HG03575 (cell line): Measurements from ENCODE around the gene HIP1.
"Not testable (repeated sequence)": the region's sequence is repeated elsewhere in the genome, so short reads cannot be mapped to it uniquely, and the experiment has no call there.

Experiments used
- ATAC-seq: cut with Tn5 transposase; IDR thresholded peaks from one replicate; pipeline ENCODE4 v1.9.1; 2021; ENCODE audit not compliant: unreplicated experiment, insufficient number of reproducible peaks, low FRiP score; ENCODE audit errors: extremely low read depth

Gene HIP1

DNA sequence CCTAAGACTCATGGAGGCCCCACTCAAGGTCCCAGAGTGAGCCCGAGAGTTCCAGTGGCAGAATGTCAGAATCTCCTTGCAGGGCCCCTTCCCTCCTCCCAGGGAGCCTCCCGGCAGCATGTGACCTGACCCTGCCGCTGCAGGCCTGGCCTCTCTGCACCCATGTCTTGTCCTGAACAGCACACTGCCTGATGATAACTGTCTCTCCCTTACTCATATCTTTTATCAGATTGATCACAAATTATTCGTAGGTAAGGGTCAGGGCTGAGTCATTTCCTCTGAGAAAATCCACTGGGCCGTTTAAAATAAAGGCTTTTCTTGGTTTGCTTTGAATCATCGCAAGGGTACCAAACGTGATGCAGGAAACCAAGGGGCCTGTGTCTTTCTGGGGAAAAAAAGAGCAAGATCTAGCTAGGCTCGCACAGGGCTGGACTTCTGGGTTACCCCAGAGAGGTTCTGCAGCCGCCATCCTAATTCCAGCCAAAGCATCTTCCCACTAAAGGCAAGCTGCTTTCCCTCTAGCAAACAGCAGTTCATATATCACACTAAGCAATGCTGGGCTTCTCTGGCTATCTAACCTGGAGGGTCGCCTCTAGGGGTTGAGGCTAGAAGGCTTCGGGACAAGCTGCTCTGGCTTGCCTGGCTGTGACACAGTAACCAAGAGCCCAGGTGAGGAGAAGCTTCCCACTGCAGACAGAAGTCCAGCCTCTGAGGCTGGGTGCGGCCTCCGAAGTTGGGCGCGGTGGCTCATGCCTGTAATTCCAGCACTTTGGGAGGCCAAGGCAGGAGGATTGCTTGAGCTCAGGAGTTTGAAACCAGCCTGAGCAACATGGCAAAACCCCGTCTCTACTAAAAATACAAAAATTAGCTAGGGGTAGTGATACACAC, 141.8 kb downstream of the HIP1 start:
- no peak for ATAC-seq

DNA sequence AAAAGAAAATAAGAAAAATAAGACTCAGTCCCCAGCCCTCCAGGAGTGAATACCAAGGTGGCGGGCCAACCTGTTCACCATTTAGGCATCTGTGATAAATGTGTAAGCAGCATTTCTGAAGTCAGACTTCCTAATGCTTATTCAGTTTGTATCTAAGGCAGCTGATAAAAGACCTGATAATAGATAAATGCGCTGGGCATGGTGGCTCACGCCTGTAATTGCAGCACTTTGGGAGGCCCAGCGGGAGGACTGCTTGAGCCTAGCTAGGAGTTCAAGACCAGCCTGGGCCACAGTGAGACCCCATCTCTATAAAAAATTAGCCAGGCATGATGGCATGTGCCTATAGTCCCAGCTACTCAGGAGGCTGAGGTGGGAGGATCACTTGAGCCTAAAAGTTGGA, 143.0 kb downstream of the HIP1 start:
- ATAC-seq = no peak

DNA sequence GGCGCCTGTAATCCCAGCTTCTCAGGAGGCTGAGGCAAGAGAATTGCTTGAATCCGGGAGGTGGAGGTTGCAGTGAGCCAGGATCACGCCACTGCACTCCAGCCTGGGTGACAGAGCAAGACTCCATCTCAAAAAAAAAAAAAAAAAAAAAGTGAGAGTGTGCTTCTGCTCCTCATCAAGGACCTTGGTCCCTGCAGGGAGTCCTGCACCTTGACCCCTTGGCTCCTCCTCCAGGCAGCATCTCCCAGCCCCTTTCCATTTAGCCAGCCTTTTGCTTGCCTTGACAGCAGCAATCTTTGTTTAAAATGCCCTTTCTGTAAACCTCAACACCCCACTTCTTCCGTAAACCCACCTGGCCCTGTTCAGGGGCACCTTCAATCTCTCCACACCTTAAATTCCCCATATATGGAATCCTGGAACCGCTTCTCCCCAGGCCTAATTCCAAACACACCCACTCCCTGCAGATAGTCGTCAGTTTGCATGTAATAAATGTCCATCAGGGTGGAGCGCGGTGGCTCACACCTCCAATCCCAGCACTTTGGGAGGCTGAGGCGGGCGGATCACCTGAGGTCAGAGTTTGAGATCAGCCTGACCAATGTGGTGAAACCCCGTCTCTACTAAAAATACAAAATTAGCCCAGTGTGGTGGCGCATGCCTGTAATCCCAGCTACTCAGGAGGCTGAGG, 145.1 kb downstream of the HIP1 start:
- not testable (repeated sequence) for ATAC-seq

DNA sequence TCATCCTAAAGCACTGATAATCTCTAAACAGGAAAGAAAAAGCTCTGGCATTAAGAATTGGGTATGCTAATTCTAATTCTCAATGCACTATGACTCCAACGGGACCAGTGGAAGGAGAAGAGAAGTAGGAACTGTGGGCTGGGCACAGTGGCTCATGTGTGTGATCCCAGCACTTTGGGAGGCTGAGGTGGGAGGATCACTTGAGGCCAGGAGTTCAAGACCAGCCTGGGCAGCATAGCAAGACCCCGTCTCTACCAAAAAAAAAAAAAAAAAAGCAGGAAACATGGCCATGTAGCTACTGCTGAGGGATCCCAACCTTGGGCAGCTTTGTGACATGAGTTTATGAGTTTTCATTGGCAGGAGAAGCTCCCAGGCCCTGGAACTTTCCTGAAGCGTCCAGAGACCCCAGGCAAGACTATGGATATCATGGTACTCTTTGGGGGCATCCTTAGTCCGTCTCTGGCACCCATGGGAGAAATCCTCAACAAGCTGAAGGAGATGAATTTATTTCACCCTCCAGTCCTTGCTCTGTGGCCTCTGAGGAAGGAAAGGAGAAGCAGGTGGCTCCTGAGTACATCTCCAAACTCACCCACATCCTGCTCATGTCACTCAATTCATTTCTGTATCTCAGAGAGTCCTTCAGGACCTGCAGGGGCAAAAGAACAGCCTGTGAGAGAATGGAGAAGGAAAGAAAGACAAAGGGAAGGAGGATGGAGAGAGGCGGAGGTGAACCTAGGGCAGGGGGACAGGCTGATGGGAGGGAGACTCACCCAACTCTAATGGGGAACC, 147.1 kb downstream of the HIP1 start:
- ATAC-seq = no peak

DNA sequence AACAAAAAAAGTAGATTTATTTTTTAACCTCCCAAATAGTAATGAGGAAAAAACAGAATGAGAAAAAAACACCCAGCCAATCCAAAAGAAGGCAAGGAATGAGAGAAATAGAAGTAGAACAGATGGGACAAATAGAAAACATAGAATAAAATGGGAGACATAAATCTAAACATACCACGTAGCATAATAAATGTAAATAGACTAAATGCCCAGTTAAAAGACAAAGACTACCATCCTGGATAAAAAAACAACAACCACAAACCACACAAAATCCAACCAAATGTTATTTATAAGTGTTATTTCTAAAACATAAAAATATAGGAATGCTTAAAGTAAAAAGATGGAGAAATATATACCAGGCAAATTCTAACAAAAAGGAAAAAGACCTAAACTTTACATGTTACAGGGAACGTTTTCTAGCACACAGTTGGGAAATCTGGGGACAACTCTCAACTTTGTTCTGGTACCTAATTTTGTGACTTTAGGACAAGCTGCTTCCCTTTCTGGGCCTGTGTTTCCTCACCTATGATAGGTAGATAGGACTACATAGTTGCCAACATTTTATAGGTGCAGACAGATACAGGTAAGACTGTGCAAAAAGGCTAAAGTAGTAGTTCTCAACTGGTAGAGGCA, 148.3 kb downstream of the HIP1 start:
- ATAC-seq = no peak

DNA sequence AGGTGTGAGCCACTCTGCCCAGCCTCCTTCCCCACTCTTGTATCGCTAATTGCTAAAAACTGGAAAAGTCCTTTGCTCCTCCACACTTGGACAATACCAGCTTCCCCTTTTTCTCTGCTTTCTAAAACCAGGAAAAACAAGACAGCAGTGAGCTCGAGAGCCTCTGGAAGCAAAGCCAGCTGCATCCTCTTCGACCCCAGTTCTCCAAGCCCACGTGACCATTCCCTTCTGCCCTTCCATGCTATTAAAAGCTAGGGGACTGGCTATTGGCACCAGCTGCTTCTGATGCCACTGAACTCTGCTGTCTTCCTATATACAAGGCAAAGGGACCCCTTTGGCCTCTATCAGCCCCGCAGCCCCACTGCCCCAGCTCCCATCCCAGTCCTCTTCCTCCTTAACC, 154.4 kb downstream of the HIP1 start:
- no peak for ATAC-seq

DNA sequence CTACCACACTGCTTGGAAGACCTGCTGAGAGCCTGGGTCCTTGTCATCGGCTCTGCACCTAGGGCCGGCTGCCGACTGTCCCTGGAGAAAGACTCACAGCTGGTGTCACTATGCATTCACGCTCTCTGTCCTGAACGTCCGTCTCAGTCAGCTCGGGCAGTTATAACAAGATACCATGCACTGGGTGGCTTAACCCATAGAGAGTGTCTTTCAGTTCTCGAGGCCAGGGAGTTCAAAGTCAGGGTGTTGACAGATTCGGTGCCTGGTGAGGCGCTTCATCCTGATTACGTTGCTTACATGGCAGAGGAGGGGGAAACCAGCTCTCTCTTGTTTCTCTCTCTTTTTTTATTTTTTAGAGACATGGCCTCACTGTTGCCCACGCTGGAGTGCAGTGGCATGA, 155.5 kb downstream of the HIP1 start:
- no peak for ATAC-seq

DNA sequence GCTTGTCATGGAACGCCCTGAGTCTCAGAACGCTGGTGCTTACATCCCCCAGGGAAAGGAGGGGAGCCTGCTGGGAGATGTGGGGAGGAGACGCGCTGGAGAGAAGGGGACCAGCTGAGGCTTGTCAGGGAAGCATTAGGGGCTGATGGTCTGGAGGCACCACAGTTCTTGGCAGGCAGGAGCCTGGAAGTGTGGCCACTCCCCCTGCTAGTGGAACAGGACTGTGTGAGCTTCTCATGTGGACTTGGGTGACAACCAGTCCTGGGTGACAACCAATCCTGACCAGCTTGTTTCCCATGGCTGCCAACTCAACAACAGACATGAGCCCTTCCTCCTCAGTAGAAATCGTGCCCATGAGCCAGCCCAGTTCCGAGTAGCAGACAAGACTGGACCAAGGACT, 158.8 kb downstream of the HIP1 start:
- ATAC-seq = no peak

DNA sequence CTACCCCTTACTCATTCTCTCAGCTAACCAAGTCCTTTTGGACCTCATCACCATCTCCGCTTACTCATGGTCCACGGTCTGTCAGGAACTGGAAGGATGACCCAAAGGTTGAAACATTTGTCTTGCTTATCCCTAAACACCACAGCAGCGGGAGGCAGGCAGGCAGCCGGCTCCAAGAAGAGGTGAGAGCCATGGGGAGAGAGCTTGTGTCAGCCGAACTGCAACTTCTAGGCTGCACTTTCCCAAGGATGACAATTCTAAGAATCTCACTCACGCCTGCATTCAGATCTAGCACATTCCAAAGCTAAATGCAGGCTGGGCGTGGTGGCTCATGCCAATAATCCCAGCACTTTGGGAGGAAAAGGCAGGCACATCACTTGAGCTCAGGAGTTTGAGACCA, 160.7 kb downstream of the HIP1 start:
- no peak for ATAC-seq

DNA sequence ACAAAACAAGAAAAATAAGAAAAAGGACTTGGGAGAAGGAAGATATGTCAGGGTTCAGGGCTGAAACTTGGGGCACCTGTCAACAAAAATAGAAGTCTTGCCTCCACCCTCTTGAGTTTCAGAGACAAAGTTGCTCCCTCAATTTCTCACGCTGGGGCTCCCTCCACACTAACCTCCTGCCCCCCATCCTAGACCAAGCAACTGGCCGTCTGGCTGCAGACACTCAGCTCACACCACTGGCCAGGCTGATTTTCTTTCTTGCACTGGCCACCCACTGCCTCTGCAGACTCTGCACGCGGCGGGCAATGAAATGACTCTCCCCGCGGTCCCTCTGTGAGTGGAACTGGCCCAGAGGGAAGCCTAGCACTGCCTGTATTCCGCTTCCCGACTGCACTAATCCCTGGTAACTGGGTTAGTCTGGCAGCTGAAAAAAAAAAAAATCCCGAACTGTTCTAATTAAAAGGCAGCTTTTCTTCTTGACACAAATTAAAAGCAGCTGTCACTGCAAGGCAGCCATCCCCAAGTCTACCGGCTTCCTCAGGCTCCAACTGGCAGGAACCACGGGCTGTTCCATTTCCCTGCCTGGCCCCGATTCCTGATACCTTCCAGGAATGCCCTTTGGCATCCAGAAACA, 163.1 kb downstream of the HIP1 start:
- ATAC-seq = no peak

DNA sequence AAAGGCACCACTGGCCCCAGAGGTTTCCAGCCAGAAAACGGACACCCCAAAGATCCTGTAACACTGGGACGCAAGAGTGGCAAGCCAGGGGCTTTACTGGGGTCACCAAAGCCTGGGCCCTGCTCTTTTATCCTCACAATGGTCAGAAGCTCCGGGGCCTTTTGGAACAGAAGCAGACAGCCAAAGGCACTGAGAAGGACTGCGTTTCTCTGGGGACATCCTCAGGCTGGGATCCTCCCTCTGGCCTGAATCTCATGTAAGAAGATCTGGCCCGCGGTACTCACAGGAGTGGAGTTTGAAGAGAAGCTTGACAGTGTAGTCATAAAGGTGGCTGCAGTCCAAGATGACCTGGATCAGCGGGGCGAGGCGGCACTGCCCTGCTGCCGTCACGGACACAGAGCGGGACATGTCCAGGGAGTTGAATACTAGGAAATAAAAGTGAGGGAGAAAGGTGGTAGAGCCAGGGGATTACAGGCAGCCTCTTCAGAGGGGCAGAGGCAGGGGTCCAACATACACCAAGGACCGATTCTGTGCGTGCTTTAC, 165.2 kb downstream of the HIP1 start:
- no peak for ATAC-seq

DNA sequence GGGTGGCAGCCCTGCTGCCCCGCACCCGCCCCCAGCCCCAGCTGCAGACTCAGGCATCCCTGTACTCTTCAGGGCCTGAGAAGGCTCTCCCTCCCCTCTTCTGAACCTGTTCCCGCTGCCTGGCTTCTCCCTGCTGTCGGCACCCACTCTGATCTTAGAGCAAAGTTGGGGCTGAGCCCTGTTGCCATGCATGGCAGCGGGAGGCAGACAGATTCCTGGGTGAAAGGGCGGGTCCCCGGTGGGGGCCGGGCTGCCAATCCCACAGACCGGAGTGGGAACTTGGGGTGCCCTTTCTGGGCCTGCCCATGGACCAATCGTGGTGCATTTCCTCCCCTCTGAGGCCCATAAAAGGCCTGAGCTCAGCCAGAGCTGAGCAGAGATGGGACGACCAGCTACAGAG, 165.9 kb downstream of the HIP1 start:
- ATAC-seq = no peak

DNA sequence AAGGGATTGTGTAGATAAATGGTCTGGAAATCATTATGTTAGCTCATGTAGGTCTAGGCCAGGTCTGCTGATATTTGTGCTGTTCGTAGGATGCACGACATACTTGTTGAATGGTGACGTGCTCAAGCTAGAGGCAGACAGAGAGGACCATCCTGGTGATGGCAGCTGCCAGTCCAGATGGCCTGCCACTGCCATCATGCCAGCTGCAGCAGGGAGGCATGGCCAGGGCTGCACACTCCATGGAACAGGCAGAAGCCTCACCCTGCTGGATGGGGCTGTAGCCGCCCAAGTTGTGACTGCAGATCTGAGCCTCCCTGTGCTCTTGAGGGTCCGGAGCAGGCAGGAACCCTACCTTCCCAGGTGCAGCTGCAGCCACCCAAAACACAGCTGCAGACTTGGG, 166.3 kb downstream of the HIP1 start:
- no peak for ATAC-seq

DNA sequence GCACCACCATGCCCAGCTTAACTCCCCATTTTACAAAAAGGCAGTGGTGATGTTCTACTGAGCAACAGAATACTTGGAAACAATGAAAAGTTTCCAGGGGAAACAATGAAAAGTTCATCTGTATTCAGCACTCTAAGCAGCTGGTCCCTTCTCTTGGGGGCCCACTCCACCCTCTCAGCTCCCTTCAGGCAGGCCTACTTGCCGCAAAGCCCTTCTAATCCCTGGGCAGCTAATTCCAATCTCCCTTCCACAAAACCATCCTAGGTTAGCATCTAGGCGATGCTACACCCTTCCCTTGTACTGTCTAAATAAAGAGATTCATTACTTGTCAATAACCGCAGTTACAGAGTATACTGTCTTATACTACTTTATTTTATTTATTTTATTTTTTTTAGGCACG, 167.5 kb downstream of the HIP1 start:
- ATAC-seq = no peak

DNA sequence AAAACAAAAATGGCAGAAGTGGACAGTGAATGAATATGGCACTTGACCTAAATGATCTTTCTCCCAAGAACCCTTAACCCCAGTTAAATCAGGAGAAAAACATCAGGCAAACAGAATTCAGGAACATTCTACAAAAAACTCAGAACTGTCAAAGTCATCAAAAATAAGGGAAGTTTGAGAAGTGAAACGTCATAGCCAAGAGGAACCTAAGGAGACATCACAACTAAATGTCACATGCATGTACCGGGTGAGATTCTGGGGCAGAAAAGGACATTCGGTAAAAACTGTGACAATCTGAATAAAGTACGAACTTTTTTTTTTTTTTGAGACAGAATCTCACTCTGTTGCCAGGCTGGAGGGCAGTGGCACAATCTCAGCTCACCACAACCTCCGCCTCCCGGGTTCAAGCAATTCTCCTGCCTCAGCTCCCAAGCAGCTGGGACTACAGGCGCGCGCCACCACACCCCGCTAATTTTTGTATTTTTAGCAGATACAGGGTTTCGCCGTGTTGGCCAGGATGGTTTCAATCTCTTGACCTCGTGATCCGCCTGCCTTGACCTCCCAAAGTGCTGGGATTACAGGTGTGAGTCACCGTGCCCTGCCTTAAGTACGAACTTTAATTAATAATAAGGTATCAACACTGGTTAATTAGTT, 169.0 kb downstream of the HIP1 start:
- ATAC-seq = not testable (repeated sequence)

DNA sequence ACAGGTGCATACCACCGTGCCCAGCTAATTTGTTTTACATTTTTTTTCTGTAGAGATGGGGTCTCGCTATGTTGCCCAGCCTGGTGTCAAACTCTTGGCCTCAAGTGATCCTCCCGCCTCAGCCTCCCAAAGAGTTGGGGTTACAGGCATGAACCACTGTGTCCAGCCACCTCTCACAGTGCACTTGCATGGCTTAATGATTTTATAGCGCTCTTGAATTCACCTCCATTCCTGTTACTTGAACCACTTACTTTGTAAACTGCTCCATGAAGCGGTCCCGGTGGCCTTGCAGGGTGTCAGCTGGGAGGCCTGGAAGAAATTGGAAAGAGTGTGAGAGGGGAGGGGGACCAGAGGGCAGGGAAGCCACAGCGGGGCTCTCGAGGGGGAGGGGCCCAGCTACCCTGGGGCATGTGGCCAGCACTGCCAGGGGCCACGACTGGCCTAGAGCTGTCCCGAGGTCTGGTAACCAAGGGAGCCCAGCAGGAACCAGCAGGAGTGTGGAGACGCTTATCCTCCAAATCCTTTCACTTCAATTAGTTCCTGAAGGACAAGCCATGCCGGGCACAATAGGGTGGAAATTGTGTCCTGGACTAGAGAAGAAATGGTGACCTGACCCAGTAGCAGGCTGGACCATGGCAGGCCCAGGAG, 170.7 kb downstream of the HIP1 start:
- no peak for ATAC-seq

DNA sequence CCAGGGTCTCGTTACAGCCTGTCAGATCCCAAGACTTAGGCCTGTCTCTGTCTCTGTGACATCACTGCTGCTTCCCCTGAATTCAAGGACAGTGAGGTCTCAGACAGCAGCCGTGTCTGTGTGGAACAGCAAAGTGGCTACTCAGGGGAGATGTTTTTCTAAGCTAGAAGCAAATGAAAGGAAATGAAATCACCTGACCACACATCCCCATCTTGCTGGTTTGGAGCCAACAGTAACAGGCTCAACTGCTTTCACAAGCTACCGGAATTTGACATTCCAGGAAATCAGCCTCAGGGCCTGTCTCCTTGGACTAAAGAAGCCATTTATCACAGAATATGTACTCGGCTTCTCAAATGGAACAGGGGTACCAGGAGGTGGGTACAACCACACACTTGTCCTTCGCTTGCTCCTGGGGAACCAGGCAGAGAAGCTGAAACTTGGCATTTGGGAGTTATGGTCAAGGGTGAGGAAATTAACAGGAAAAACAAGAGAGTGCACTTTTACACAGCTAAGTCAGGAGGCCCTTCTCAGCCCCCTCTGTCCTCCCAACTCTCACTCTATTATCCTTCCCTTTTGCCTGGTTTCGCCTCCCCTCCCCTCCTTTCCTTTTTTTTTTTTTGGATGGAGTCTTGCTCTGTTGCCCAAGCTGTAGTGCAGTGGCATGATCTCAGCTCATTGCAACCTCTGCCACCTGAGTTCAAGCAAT, 173.5 kb downstream of the HIP1 start:
- ATAC-seq = no peak
